Activated T-helper 1 cell treated with anti-CD3 and anti-CD28 coated beads, Interleukin-12 subunit alpha, Interleukin-12 subunit beta, Interleukin-2, Interleukin-4 antibody, amounts not matched to agents 30 ng/mL and 10 ng/mL and 1 ng/mL, durations not matched to agents 14 hours and 24 hours and 36 hours (primary cell): Measurements from ENCODE around the gene PERP. TPM values are rescaled to one million over a fixed set of nuclear protein-coding genes. Genes with fewer than 3 reads are reported as not detected.

Experiments used
- DNase-seq: peaks from one replicate; pipeline ENCODE4 v3.0.0; 2021; ENCODE audit warnings: low spot score
- H3K27ac Mint-ChIP-seq: one replicate; pipeline ENCODE4 v1.8.0; 2021; ENCODE audit warnings: mild to moderate bottlenecking, mixed read lengths
- H3K27me3 Mint-ChIP-seq: one replicate; pipeline ENCODE4 v1.8.0; 2022; ENCODE audit warnings: mild to moderate bottlenecking, moderate library complexity, mixed read lengths; ENCODE audit not compliant: insufficient read depth
- H3K36me3 Mint-ChIP-seq: one replicate; pipeline ENCODE4 v1.8.0; 2021; ENCODE audit warnings: low read depth, mixed read lengths
- H3K4me1 Mint-ChIP-seq: one replicate; pipeline ENCODE4 v1.8.0; 2021; ENCODE audit warnings: low read depth, mixed read lengths
- H3K4me3 Mint-ChIP-seq: one replicate; pipeline ENCODE4 v1.8.0; 2021; ENCODE audit warnings: mild to moderate bottlenecking, moderate library complexity, mixed read lengths
- H3K9me3 Mint-ChIP-seq: one replicate; pipeline ENCODE4 v1.8.0; 2021; ENCODE audit warnings: mixed read lengths
- intact Hi-C: fragments of 100-400 bp; cut with micrococcal nuclease; formaldehyde crosslinking; loops from one replicate; pipeline ENCODE4 v1.15.1; 2024
- total RNA-seq: library from RNA; stranded (reverse); gene quantifications from 2 replicates; pipeline ENCODE4 v1.2.3, GENCODE V29; 2022

Gene PERP
- total RNA-seq, 1 donor from 2014 or later = 5.6 TPM

DNA sequence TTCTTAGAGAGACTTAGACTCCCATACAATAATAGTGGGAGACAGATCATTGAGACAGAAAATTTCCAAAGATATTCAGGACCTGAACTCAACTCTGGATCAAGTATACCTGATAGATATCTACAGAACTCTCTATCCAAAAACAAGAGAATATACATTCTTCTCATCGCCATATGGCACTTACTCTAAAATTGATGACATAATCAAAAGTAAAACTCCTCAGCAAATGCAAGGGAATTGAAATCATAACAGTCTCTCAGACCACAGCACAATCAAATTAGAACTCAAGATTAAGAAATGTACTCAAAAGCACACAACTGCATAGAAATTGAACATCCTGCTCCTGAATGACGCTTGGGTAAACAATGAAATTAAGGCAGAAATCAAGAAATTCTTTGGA, 28.7 kb downstream of the PERP start:
- intact Hi-C loops = no loop called here
- no peaks in the 10 kb centered on the region for H3K4me1 Mint-ChIP-seq
- no peaks in the 10 kb centered on the region for H3K36me3 Mint-ChIP-seq
- no peak overlapping the region for H3K27ac Mint-ChIP-seq
- H3K4me3 Mint-ChIP-seq = no peak overlapping the region
- no peak for DNase-seq
- H3K27me3 Mint-ChIP-seq = peaks cover 37% of the 10 kb centered on the region
- H3K9me3 Mint-ChIP-seq = peaks cover 8% of the 10 kb centered on the region

DNA sequence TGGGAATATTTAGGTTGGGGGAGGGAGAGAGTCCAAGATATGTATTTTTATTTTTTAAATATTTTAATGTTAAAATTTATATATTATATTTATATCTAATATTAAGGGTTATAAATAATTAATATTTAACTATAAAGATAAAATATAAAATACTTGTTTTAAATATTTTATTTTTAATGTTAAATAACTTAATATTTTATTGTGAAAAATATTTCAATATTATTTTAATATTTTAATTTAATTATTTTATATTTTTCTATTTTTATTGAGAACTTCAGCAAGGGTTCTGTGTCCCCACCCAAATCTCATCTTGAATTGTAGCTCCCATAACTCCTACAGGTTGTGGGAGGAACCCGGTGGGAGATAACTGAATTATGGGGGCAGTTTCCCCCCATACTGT, 34.0 kb downstream of the PERP start:
- intact Hi-C loops = no loop called here
- H3K27ac Mint-ChIP-seq = no peak overlapping the region
- H3K4me1 Mint-ChIP-seq = no peaks in the 10 kb centered on the region
- no peak for DNase-seq
- H3K9me3 Mint-ChIP-seq = peaks cover 8% of the 10 kb centered on the region
- H3K36me3 Mint-ChIP-seq = no peaks in the 10 kb centered on the region
- no peak overlapping the region for H3K4me3 Mint-ChIP-seq
- peaks cover 17% of the 10 kb centered on the region for H3K27me3 Mint-ChIP-seq

DNA sequence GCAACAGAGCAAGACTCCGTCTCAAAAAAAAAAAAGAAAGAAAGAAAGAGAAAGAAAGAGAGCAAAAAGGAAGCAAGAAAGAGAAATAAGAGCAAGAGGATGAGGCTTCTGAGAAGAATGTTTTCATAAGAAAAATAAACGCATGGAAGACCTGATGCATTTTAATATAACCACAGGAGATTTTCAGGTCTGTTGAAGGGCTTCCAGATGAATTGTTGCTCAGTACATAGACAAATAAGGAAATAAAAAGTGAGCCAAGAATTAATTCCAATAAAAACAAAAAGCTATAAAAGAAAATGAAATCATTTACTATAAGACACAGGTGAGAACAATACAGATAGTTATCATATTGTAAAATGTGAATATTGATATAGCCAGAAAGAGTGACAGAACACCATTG, 43.5 kb downstream of the PERP start:
- Mint-ChIP-seq H3K27ac (no peak overlapping the region), H3K27me3 (peaks cover 14% of the 10 kb centered on the region), H3K9me3 (no peaks in the 10 kb centered on the region), H3K4me3 (no peak overlapping the region), H3K36me3 (no peaks in the 10 kb centered on the region), H3K4me1 (no peaks in the 10 kb centered on the region)
- DNase-seq = no peak
- intact Hi-C loops = no loop called here

DNA sequence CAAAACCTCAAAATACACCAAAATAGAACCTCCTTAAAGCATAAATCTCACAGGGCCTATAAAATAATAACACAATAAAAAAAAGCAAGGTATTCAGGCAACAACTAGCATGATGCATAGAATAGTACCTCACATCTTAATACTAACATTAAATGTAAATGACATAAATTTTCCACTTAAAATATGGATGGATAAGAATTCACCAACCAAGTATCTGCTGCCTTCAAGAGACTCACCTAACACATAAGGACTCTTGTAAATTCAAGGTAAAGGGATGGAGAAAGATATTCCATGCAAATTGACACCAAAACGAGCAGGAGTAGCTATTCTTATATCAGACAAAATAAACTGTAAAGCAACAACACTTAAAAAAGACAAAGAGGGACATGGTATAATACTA, 52.2 kb downstream of the PERP start:
- no peak overlapping the region for H3K27ac Mint-ChIP-seq
- H3K4me3 Mint-ChIP-seq = no peak overlapping the region
- H3K9me3 Mint-ChIP-seq = peaks cover 4% of the 10 kb centered on the region
- peaks cover 12% of the 10 kb centered on the region for H3K27me3 Mint-ChIP-seq
- intact Hi-C loops = no loop called here
- no peaks in the 10 kb centered on the region for H3K4me1 Mint-ChIP-seq
- no peaks in the 10 kb centered on the region for H3K36me3 Mint-ChIP-seq
- DNase-seq = no peak

DNA sequence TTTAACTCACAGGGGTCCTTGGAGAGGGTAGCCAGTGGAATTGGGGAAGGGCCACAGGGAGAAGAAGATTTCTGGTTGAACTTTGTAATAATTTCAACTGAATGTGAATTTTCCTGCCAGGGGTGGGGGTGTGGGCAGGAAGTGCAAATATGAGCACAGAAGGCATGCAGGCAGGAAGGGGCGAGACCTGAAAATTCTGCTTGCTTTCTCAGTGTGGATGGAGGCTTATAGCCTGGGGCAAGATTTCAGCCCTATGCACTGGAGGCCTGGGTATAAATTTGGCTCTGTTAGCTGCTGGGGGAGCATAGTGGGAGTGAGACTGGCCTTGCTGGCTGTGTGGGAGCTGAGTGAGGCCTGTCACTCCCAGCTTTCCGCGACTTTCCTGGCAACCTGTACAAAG, 54.4 kb downstream of the PERP start:
- no peak for DNase-seq
- Mint-ChIP-seq H3K27ac (no peak overlapping the region), H3K4me1 (no peaks in the 10 kb centered on the region), H3K4me3 (no peak overlapping the region), H3K9me3 (peaks cover 4% of the 10 kb centered on the region), H3K36me3 (no peaks in the 10 kb centered on the region), H3K27me3 (peaks cover 12% of the 10 kb centered on the region)
- intact Hi-C loops = no loop called here

DNA sequence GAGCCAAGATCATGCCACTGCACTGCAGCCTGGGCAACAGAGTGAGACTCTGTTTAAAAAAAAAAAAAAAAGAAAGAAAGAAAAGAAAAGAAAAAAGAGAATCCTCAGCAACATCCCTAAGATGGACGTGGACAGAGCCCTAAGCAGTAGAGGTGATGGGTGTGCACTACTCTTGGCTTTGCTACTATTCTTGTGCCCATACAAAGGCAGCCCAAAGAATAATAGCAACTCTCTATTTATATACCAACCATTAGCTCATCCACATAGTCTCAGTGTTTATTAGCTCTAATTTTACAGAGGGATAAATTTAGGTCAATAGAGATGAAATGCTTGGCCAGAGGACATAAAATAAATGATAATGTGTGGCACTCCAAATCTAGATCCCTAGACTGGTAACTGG, 62.2 kb downstream of the PERP start:
- peaks cover 21% of the 10 kb centered on the region for H3K27me3 Mint-ChIP-seq
- no peaks in the 10 kb centered on the region for H3K4me1 Mint-ChIP-seq
- H3K4me3 Mint-ChIP-seq = no peak overlapping the region
- intact Hi-C loops = no loop called here
- no peak overlapping the region for H3K27ac Mint-ChIP-seq
- DNase-seq = no peak
- no peaks in the 10 kb centered on the region for H3K36me3 Mint-ChIP-seq
- no peaks in the 10 kb centered on the region for H3K9me3 Mint-ChIP-seq

DNA sequence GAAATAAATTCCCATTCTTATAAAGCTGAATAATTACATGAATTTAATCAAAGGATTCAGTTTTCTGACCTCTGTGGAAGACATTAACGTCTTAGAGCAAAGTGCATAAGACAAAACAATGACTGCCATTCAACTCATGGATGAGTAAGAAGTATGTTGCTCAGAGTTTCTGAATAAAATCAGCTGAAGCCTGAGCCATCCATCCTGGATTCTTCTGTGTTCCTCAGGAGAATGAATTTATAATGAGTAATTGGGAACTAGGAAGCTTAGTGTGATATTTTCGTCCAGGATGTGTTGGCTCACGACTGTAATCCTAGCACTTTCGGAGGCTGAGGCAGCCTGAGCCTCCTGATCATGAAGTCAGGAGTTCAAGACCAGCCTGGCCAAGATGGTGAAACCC, 62.8 kb downstream of the PERP start:
- no peak for DNase-seq
- H3K4me3 Mint-ChIP-seq = no peak overlapping the region
- peaks cover 21% of the 10 kb centered on the region for H3K27me3 Mint-ChIP-seq
- H3K36me3 Mint-ChIP-seq = no peaks in the 10 kb centered on the region
- no peaks in the 10 kb centered on the region for H3K9me3 Mint-ChIP-seq
- intact Hi-C loops = no loop called here
- no peaks in the 10 kb centered on the region for H3K4me1 Mint-ChIP-seq
- no peak overlapping the region for H3K27ac Mint-ChIP-seq

Other genes starting within 250 kb of the PERP start
- gene TNFAIP3, start 240.2 kb downstream of the PERP start, total RNA-seq = 250 and 257 TPM in 2 replicates
- gene ARFGEF3, start 54.5 kb upstream of the PERP start, total RNA-seq = 0.22 and 0.29 TPM in 2 replicates
- not detected in 2 replicates for gene PBOV1, start 111.1 kb upstream of the PERP start, total RNA-seq